ENCODE results near the gene CTNNAL1. TPM values are rescaled to one million over a fixed set of nuclear protein-coding genes. Genes with fewer than 3 reads are reported as not detected.
"Not testable (repeated sequence)": the region's sequence is repeated elsewhere in the genome, so short reads cannot be mapped to it uniquely, and the experiment has no call there.

Gene CTNNAL1
- total RNA-seq, 1 donor from 2014 or later = 19.8 TPM

- H3K27me3 Mint-ChIP-seq (ENCODE audit: low read depth) = peaks cover 48% of the 10 kb centered on the region
- H3K4me1 Mint-ChIP-seq (ENCODE audit: low read depth) = peaks cover 16% of the 10 kb centered on the region
- no peak overlapping the region for H3K27ac Mint-ChIP-seq
- no peak overlapping the region for H3K4me3 Mint-ChIP-seq (ENCODE audit: low read depth)
- no peak for DNase-seq (ENCODE audit: low spot score)
- intact Hi-C loops (cut with micrococcal nuclease) = no loop called here
- H3K9me3 Mint-ChIP-seq = peaks cover 20% of the 10 kb centered on the region
- peaks cover 37% of the 10 kb centered on the region for H3K36me3 Mint-ChIP-seq (ENCODE audit: low read depth)
Observed at GRCh38 chr9:109002141-109002540, 11.2 kb downstream of the CTNNAL1 start.

DNA sequence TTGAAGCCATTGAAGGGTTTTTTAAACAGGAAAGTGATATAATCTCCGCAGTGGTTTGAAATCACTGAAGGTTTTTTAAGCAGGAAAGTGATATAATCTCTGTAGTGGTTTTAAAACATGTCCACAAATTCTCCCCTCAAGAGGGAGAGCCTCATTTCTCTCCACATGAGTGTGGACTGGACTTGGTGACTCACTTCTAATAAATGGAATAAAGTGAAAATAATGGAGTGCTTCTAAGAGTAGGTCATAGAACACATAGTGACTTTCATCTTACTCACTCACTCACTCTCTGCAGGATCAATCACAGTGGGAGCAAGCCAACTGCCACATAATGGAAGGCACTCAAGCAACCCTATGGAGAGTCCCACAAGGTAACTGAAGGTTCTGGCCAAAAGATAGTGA is 12.0 kb downstream of the CTNNAL1 start:
- no peak overlapping the region for H3K27ac Mint-ChIP-seq
- intact Hi-C loops (cut with micrococcal nuclease) = no loop called here
- DNase-seq (ENCODE audit: low spot score) = no peak
- H3K4me3 Mint-ChIP-seq (ENCODE audit: low read depth) = no peak overlapping the region
- peaks cover 20% of the 10 kb centered on the region for H3K9me3 Mint-ChIP-seq
- H3K36me3 Mint-ChIP-seq (ENCODE audit: low read depth) = peaks cover 38% of the 10 kb centered on the region
- peaks cover 16% of the 10 kb centered on the region for H3K4me1 Mint-ChIP-seq (ENCODE audit: low read depth)
- H3K27me3 Mint-ChIP-seq (ENCODE audit: low read depth) = peaks cover 42% of the 10 kb centered on the region

DNA sequence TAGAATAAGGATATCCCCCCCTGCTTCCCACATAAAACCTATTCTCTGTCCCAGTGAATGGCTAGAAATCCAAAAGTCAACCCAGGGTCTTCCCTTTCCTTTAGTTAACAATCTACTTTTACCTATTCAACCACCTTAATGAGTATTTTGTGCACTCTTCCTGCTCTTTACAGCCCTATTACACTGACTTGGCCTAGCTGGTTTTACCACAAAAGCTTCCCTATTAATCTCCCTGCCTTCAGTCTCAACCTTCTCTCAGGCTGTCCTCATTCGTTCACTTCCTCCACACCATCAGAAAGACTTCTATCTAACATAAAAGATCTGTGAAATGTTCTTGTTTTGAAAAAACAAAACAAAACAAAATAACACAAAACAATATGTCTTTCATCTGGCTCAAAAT is 16.2 kb downstream of the CTNNAL1 start:
- H3K4me1 Mint-ChIP-seq (ENCODE audit: low read depth) = peaks cover 25% of the 10 kb centered on the region
- H3K4me3 Mint-ChIP-seq (ENCODE audit: low read depth) = no peak overlapping the region
- DNase-seq (ENCODE audit: low spot score) = no peak
- peaks cover 2% of the 10 kb centered on the region for H3K9me3 Mint-ChIP-seq
- peaks cover 20% of the 10 kb centered on the region for H3K36me3 Mint-ChIP-seq (ENCODE audit: low read depth)
- peaks cover 26% of the 10 kb centered on the region for H3K27me3 Mint-ChIP-seq (ENCODE audit: low read depth)
- intact Hi-C loops (cut with micrococcal nuclease) = no loop called here
- no peak overlapping the region for H3K27ac Mint-ChIP-seq

GRCh38 chr9:108996643-108997042 is 16.7 kb downstream of the CTNNAL1 start:
- peaks cover 24% of the 10 kb centered on the region for H3K27me3 Mint-ChIP-seq (ENCODE audit: low read depth)
- H3K4me3 Mint-ChIP-seq (ENCODE audit: low read depth) = no peak overlapping the region
- peaks cover 23% of the 10 kb centered on the region for H3K4me1 Mint-ChIP-seq (ENCODE audit: low read depth)
- DNase-seq (ENCODE audit: low spot score) = no peak
- no peaks in the 10 kb centered on the region for H3K9me3 Mint-ChIP-seq
- H3K27ac Mint-ChIP-seq = no peak overlapping the region
- intact Hi-C loops (cut with micrococcal nuclease) = no loop called here
- H3K36me3 Mint-ChIP-seq (ENCODE audit: low read depth) = peaks cover 18% of the 10 kb centered on the region

- Mint-ChIP-seq H3K4me3 (ENCODE audit: low read depth) (no peak overlapping the region), H3K27me3 (ENCODE audit: low read depth) (peaks cover 15% of the 10 kb centered on the region), H3K27ac (no peak overlapping the region), H3K36me3 (ENCODE audit: low read depth) (peaks cover 16% of the 10 kb centered on the region), H3K4me1 (ENCODE audit: low read depth) (peaks cover 13% of the 10 kb centered on the region), H3K9me3 (no peaks in the 10 kb centered on the region)
- no peak for DNase-seq (ENCODE audit: low spot score)
- intact Hi-C loops (cut with micrococcal nuclease) = no loop called here
Observed at GRCh38 chr9:108994695-108995094, 18.6 kb downstream of the CTNNAL1 start.

DNA sequence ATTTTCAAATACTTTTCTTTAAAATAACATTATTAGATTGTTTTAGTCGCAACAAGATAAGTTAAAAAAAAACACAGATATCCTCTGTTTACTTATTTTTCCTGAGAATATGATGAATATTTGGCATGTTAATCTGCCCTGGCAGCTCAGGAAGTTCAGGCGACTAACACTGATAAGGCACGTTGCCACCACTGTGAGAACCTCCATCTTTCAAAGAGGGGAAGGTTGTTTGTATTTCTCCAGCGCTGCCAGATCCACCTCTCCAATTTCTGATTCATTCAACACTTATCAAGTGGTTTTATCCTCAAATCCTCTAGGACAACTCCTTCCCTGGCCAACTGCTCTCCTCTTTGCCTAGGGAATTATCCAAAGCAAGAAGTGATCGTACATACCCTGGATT is 21.8 kb downstream of the CTNNAL1 start:
- peaks cover 24% of the 10 kb centered on the region for H3K36me3 Mint-ChIP-seq (ENCODE audit: low read depth)
- H3K9me3 Mint-ChIP-seq = peaks cover 5% of the 10 kb centered on the region
- intact Hi-C loops (cut with micrococcal nuclease) = no loop called here
- no peak overlapping the region for H3K27ac Mint-ChIP-seq
- DNase-seq (ENCODE audit: low spot score) = no peak
- H3K27me3 Mint-ChIP-seq (ENCODE audit: low read depth) = no peaks in the 10 kb centered on the region
- peaks cover 9% of the 10 kb centered on the region for H3K4me1 Mint-ChIP-seq (ENCODE audit: low read depth)
- no peak overlapping the region for H3K4me3 Mint-ChIP-seq (ENCODE audit: low read depth)

DNA sequence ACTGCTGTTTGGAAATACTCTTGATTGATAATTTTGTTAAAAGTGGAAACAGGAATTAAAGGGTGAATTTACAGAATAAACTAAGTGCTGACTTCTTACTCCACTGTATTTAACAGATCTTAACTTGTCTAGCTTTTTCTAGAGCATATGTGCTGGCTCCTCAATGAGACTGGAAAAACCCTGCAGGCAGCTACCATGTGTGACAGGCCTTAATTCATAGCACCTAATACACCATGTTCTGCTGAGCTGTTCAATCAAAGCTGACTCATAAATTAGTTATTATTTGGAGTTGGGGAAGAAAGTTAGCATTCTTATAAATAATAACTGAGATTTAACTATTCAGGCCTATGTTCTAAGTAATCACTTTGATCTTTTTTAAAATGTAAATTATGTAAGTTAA is 29.4 kb downstream of the CTNNAL1 start:
- Mint-ChIP-seq H3K4me3 (ENCODE audit: low read depth) (no peak overlapping the region), H3K27me3 (ENCODE audit: low read depth) (no peaks in the 10 kb centered on the region), H3K36me3 (ENCODE audit: low read depth) (peaks cover 11% of the 10 kb centered on the region), H3K27ac (no peak overlapping the region), H3K9me3 (peaks cover 5% of the 10 kb centered on the region), H3K4me1 (ENCODE audit: low read depth) (no peaks in the 10 kb centered on the region)
- intact Hi-C loops (cut with micrococcal nuclease) = no loop called here
- no peak for DNase-seq (ENCODE audit: low spot score)

DNA sequence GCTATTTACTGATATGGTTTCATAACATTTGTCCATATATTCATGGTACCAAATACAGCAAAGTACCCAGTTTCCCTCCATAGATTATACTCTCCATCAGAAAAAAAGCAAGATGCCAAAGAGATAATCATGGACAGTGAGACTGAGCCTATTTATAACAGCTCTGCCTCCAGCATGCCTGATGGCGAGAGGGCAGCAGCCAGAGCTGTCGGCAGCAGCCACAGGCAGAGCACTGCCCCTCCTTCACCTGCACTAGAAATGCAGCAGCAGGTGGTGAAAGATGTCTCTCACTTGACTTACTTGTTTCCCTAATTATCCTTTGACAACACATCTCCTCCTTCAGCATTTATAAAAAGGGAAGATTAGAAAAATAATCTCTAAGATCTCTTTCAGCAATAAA is 32.4 kb downstream of the CTNNAL1 start:
- Mint-ChIP-seq H3K36me3 (ENCODE audit: low read depth) (peaks cover 10% of the 10 kb centered on the region), H3K4me1 (ENCODE audit: low read depth) (no peaks in the 10 kb centered on the region), H3K27me3 (ENCODE audit: low read depth) (no peaks in the 10 kb centered on the region), H3K27ac (no peak overlapping the region), H3K9me3 (no peaks in the 10 kb centered on the region), H3K4me3 (ENCODE audit: low read depth) (no peak overlapping the region)
- intact Hi-C loops (cut with micrococcal nuclease) = no loop called here
- DNase-seq (ENCODE audit: low spot score) = no peak

GRCh38 chr9:108978205-108978604 is 35.1 kb downstream of the CTNNAL1 start:
- intact Hi-C loops (cut with micrococcal nuclease) = no loop called here
- no peak overlapping the region for H3K27ac Mint-ChIP-seq

DNA sequence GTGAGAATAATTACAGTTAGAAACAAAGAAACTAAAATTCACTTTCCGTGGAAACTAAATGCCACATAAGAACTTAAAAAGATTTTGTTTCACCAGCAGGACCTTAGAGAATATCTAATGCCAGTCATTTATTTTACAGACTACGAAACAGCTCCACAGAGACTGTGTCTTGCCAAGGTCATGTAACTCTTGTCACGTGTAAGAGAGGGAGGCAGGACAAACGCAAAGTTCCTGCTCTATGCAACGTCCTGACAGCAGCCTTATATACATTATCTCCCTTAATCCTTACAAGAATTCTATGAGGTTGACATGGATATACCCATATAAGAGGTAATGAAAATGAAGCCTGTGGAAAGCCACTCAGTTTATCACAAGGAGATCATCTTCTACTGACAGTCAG is 39.4 kb downstream of the CTNNAL1 start:
- H3K4me3 Mint-ChIP-seq (ENCODE audit: low read depth) = no peak overlapping the region
- no peak overlapping the region for H3K27ac Mint-ChIP-seq
- H3K4me1 Mint-ChIP-seq (ENCODE audit: low read depth) = no peaks in the 10 kb centered on the region
- H3K9me3 Mint-ChIP-seq = peaks cover 11% of the 10 kb centered on the region
- no peaks in the 10 kb centered on the region for H3K27me3 Mint-ChIP-seq (ENCODE audit: low read depth)
- H3K36me3 Mint-ChIP-seq (ENCODE audit: low read depth) = peaks cover 23% of the 10 kb centered on the region
- intact Hi-C loops (cut with micrococcal nuclease) = no loop called here
- no peak for DNase-seq (ENCODE audit: low spot score)

More at GRCh38 chr9:108978205-108978604, 35.1 kb downstream of the CTNNAL1 start:
- H3K27me3 Mint-ChIP-seq (ENCODE audit: low read depth) = no peaks in the 10 kb centered on the region
- DNase-seq (ENCODE audit: low spot score) = no peak
- H3K4me3 Mint-ChIP-seq (ENCODE audit: low read depth) = no peak overlapping the region
- H3K9me3 Mint-ChIP-seq = no peaks in the 10 kb centered on the region
- H3K4me1 Mint-ChIP-seq (ENCODE audit: low read depth) = no peaks in the 10 kb centered on the region
- H3K36me3 Mint-ChIP-seq (ENCODE audit: low read depth) = peaks cover 10% of the 10 kb centered on the region

DNA sequence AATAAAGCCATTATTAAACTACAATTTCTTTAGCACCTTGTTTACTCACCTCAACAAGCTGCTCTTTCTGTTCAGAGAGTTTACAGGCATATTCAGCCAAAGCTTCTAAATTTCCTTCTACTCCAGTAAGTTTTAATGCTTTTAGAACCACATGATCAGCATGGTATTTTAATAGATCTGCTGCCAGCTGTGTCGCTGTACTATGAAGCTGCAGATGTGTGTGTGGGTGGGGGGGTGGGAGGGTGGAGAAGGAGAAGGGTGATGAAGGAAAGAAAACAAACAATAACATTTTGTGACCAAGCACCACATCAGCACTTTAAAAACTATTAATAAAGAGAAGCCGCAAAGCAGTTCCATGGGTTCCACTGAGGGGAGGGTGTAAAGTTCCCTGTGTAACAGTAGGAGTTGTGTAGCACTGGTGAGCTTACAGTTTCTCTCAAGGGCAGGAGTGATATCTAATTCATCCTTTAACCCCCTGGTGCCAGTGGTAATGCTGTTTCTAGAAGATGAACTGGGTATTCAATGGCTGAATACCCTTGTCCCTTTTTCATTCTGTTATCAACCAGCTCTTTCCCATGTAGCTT is 40.6 kb downstream of the CTNNAL1 start:
- H3K4me1 Mint-ChIP-seq (ENCODE audit: low read depth) = no peaks in the 10 kb centered on the region
- intact Hi-C loops (cut with micrococcal nuclease) = no loop called here
- DNase-seq (ENCODE audit: low spot score) = no peak
- peaks cover 14% of the 10 kb centered on the region for H3K36me3 Mint-ChIP-seq (ENCODE audit: low read depth)
- no peak overlapping the region for H3K4me3 Mint-ChIP-seq (ENCODE audit: low read depth)
- H3K9me3 Mint-ChIP-seq = peaks cover 11% of the 10 kb centered on the region
- H3K27ac Mint-ChIP-seq = no peak overlapping the region
- H3K27me3 Mint-ChIP-seq (ENCODE audit: low read depth) = no peaks in the 10 kb centered on the region

GRCh38 chr9:108972186-108972585 is 41.1 kb downstream of the CTNNAL1 start:
- intact Hi-C loops (cut with micrococcal nuclease) = no loop called here
- Mint-ChIP-seq H3K27me3 (ENCODE audit: low read depth) (no peaks in the 10 kb centered on the region), H3K4me3 (ENCODE audit: low read depth) (no peak overlapping the region), H3K9me3 (peaks cover 11% of the 10 kb centered on the region), H3K4me1 (ENCODE audit: low read depth) (no peaks in the 10 kb centered on the region), H3K36me3 (ENCODE audit: low read depth) (peaks cover 14% of the 10 kb centered on the region), H3K27ac (no peak overlapping the region)
- DNase-seq (ENCODE audit: low spot score) = no peak

GRCh38 chr9:108971392-108971791 is 41.9 kb downstream of the CTNNAL1 start:
- Mint-ChIP-seq H3K36me3 (ENCODE audit: low read depth) (peaks cover 14% of the 10 kb centered on the region), H3K9me3 (peaks cover 11% of the 10 kb centered on the region)
- H3K4me1 Mint-ChIP-seq (ENCODE audit: low read depth); H3K4me3 Mint-ChIP-seq (ENCODE audit: low read depth); DNase-seq (ENCODE audit: low spot score); intact Hi-C loops (cut with micrococcal nuclease); H3K27ac Mint-ChIP-seq; H3K27me3 Mint-ChIP-seq (ENCODE audit: low read depth): not testable (repeated sequence)

GRCh38 chr9:108967916-108968315 is 45.4 kb downstream of the CTNNAL1 start:
- intact Hi-C loops (cut with micrococcal nuclease) = no loop called here
- Mint-ChIP-seq H3K27ac (no peak overlapping the region), H3K4me3 (ENCODE audit: low read depth) (no peak overlapping the region), H3K4me1 (ENCODE audit: low read depth) (no peaks in the 10 kb centered on the region), H3K36me3 (ENCODE audit: low read depth) (peaks cover 14% of the 10 kb centered on the region), H3K27me3 (ENCODE audit: low read depth) (no peaks in the 10 kb centered on the region), H3K9me3 (peaks cover 11% of the 10 kb centered on the region)
- DNase-seq (ENCODE audit: low spot score) = no peak

All from activated T-helper 2 cell treated with anti-CD3 and anti-CD28 coated beads, Interferon-gamma antibody, Interleukin-2, Interleukin-4, amounts not matched to agents 10 μg/mL and 5 μg/mL and 100 μg/mL, durations not matched to agents 14 hours and 24 hours and 36 hours (primary cell).